ENCODE measurements around the gene PRKCH. TPM values are rescaled to one million over a fixed set of nuclear protein-coding genes. Genes with fewer than 3 reads are reported as not detected.

The PRKCH gene
- 2.3 and 2.5 TPM in 2 replicates for total RNA-seq (2014; rRNA removed; shearing (Covaris generic))
- 1.4 and 1.7 TPM in 2 replicates for polyA plus RNA-seq (2014; cell fraction: nucleus; rRNA removed)

- DNase-seq (ENCODE audit: extremely low read depth, low read depth), result peak; percentile 43
Observed at GRCh38 chr14:61321385-61322010, at the start of gene PRKCH. PRKCH (plus strand) TSS chr14:61321579; CDS start chr14:61322102, 523 bp downstream.

DNA sequence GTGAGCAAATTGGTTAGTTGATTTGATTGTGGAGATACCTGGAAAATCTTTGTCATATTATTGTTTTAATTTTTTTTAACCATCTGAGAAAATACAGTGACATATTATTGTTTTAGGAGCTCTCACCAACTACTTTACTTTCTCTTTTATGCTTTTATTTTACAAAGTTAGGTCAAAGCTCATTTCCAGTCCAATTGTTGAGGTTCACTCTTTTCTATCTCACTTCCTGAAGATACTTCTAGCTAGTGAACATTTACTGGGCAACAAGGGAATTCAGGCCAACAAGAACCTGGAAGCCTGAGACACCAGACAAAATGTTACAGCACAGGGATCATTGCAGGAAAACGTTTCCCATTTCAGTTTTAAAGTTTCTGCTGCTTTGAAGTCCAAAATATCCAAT is 44.1 kb upstream of the PRKCH start:
- DNase-seq (ENCODE audit: extremely low read depth, low read depth), result no peak

- DNase-seq (ENCODE audit: extremely low read depth, low read depth), result no peak
Observed at GRCh38 chr14:61277784-61278183, 43.6 kb upstream of the PRKCH start.

DNA sequence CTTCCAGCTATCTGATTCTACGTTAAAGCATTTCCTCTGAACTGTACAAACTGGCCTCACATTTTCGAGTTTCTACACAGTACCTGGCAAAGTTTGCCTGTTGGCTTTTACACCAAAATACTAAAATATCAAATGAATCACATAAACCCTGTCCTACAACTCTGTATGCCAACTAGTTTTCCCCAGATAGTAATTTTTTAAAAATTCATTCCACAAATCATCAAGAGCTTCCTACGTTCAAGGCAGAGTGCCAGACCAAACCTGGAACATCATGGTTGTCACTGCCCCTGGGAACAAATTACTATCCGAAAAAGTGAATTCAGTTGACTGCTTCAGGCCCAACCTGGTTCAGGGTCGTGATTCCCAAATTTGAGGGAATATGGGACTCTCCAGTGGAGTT is 42.3 kb upstream of the PRKCH start:
- no peak for DNase-seq (ENCODE audit: extremely low read depth, low read depth)

GRCh38 chr14:61280092-61280525 is 41.3 kb upstream of the PRKCH start:
- DNase-seq (ENCODE audit: extremely low read depth, low read depth), result no peak

DNA sequence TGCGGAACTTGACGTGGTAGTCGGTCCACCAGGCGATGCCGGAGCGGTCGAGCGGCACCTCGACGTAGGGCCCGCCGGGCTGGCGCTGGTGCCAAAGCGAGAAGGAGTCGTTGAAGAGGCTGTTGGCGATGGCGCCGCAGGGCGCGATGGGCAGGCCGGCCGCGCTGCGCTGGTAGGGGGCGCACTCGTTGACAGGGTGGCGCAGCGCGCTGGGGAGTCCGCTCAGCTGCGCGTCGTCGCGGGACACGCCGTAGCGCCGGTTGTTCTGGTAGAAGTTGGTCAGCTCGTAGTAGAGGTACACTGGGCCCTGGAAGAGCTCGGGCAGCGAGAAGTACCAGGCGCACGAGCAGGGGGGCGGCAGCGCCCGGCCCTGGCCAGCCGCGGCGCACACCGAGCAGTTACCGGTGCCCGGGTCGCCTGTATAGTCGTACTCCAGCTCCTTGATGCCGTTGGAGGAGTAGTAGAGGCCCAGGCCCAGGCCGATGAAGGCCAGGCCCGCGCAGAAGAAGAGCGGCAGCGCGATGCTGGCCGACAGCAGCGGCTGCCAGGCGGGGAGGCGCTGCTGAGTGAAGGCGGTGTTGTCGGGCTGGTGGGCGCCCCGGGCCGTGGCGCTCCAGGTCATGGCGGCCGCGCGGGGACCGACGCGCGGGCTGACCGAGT is 40.7 kb upstream of the PRKCH start:
- DNase-seq (ENCODE audit: extremely low read depth, low read depth), result no peak

DNA sequence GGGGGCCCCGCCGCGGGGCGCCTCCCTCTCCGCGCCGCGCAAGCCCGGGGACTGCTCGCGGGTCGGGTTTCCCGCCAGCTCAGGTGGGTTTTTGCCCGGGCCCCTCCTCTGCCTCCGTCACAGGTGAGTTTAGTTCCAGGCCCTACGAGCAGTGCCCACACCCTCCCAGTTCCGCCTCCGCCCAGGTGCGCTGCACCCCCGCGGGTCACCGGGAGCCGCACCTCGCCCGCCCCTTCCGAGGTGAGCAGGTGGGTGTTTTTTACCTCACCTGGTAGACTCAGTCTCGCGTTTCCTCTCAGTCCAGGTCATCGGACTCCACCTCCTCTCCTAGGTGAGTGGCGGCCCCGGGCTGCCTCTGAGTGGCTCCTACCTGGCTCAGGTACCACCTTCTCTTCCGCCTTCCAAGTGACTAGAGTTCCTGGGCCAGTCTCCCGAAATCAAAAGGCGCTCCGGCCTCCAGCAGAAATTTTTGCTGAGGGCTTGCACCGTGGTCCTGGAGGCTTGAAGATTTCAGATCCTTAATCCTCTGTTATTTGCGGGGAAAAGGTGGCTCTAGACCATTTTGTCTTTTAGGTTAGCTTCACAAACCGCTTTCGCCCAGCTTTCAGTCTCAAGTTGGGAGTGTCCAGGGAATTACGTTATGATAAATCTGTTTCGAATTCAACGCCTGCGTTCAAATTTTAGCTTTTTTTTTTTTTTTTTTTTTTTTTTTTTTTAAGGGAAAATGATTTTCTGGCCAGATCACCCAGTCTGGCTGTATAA is 40.0 kb upstream of the PRKCH start, which contains the start of gene TMEM30B:
Gene TMEM30B, minus strand, starts transcription at position 153 of the 762 bp plus-strand sequence. CDS start 191 bp downstream, outside the sequence.
- DNase-seq (ENCODE audit: extremely low read depth, low read depth), result no peak

GRCh38 chr14:61281948-61282275 is 39.5 kb upstream of the PRKCH start:
- DNase-seq (ENCODE audit: extremely low read depth, low read depth), result no peak

DNA sequence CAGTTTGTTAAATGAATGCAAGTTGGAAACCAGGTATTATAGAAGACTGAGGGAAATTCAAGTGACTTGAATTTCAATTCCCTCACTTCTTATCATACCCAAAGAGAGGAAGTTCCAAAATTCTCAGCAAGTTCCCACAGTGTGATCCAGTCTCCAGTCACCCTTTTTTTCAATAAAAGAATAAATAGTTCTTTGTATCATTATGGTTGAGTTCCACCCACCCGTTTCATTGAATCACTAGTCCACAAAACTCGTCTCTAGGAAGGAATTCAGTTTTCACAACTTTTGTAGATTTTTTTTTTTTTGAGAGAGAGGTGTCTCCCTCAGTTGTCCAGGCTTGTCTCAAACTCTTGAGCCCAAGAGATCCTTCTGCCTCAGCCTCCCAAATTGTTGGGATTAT is 38.6 kb upstream of the PRKCH start:
- no peak for DNase-seq (ENCODE audit: extremely low read depth, low read depth)

DNA sequence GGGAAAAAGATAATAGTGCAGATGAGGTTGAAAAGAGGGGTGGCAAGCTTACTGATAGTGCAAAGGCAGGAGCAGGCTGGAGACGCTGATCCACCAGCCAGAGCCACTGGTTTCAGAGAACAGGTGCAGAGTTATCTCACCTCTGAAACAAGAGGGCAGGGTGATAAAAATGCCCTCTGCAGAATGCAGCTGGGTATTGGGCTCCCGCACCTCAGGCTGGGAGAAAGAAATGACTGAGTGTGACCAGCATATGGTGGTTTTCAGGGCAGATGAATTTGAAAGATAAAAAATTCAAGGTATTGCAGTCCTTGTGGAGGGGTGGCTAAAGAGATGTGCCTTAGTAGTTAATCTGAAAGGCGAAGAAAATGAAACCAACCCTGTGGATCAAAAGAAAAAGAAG is 37.4 kb upstream of the PRKCH start:
- DNase-seq (ENCODE audit: extremely low read depth, low read depth), result no peak

- no peak for DNase-seq (ENCODE audit: extremely low read depth, low read depth)
Observed at GRCh38 chr14:61285364-61285763, 36.0 kb upstream of the PRKCH start.

DNA sequence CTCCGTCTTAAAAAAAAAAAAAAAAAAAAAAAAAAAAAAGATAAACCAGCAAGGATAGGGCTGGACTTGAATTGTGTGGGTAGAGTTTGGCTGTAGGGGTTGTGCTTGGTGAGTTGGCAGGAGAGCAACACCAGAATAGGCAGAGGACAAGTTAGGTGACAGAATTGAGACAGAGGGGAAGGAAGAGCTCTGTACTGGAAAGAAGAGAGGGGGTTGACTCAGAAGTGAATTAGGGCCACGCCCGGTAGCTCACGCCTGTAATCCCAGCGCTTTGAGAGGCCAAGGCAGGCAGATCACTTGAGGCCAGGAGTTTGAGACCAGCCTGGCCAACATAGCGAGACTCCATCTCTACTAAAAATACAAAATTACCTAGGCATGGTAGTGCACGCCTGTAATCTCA is 34.2 kb upstream of the PRKCH start:
- no peak for DNase-seq (ENCODE audit: extremely low read depth, low read depth)

DNA sequence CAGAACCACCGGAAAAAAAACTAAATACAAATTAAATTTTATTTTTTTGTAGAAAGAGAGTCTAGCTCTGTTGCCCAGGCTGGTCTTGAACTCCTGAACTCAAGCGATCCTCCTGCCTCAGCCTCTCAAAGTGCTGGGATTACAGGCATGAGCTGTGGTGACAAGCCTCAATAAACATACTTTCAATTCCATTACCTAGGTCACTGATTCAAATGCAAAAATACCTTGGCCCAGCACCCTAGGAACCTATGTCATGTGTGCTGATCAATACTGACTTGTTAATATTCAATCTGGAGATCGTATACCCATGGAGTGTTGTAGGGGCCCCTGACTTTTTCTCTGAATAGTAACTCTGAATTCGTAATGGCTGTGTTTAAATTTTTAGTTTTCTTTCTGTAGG is 33.2 kb upstream of the PRKCH start:
- no peak for DNase-seq (ENCODE audit: extremely low read depth, low read depth)

DNA sequence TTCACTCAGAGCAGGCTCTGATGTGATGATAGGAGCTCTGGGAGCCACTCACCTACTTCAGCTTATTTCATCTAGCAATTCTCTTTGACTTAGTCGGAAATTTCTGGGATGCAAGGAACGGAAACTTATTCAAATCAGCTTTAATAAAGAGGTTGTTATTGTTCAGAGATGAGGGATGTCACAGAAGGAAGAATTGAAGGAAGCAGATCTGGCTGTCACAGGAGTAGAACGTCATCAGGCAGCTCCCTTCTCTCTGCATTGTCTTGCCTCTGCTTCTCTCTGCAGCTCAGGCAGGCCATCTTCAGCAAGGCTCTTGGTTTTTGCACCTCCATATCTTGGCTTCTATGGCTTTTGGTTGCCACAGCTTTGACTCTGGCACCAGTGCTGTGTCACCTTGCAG is 32.7 kb upstream of the PRKCH start:
- DNase-seq (ENCODE audit: extremely low read depth, low read depth), result no peak

DNA sequence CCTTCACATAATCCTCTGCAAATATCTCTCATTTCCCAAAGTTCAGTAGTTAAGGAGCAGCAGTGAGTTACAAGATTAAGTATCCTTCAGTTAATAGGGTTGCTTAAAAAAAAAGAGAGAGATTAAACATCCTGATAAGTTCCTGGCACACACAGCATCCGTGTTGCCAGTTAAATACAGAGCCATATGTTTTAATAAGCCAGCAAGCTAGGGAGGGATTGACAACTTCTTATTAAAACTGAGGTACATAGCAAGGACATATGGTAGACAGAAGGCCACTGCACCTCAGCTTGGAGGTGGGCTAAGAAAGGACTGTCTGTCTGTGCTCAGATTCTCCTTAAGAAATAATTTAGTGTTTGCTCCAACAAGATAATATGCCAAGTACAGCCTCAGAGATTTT is 30.7 kb upstream of the PRKCH start:
- DNase-seq (ENCODE audit: extremely low read depth, low read depth), result no peak

GRCh38 chr14:61296151-61296550 is 25.2 kb upstream of the PRKCH start:
- no peak for DNase-seq (ENCODE audit: extremely low read depth, low read depth)

DNA sequence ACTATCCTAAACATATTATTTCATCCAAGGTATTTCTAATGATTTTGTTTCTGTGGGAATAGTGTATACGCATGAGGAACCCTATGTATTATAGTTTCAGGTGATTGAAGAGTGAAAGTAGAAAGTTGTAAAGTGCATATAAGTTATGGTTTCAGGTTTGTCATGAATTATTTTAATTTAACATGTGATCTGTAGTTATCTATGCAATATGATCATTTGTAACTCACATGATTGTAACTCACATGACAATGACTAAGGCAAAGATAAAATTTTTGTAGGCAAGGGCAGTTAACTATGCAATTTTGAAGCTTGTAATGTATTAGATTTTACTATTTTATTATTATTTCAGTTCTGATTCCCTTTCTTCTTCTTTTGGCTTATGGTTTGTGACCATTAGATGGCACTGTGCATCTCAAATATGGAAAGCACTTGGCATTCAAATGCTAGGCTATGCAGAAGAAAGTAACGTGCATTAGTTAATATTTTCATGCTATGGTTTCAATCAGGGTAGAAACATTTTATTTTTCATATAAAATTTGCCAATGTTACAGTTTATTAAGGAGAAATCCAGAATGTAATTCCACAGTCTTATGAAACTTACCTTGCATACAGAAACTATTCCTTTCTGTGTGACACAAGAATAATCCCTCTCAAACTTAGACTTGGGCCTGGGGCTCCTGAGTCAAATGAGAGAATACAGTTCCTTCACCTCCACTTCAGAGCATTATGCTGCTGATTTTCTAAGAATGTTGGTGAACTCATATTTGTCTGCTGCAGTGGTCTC is 24.5 kb upstream of the PRKCH start:
- peak; percentile 50 for DNase-seq (ENCODE audit: extremely low read depth, low read depth)

- DNase-seq (ENCODE audit: extremely low read depth, low read depth), result no peak
Observed at GRCh38 chr14:61297581-61297980, 23.8 kb upstream of the PRKCH start.

DNA sequence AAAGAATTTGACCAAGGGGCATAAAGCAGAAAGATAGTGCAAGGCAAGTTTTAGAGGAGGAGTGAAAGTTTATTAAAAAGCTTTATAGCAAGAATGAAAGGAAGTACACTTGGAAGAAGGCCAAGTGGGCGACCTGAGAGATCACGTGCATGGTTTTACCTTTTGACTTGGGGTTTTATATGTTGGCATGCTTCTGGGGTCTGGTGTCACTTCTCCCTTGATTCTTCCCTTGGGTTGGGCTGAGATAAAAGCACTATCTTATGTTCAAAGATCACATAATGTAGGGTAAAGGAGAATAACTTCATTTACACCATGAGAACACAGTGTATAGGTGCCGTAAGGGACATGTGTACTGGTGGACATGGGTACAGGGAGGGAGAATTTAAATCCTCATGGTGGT is 22.6 kb upstream of the PRKCH start:
- no peak for DNase-seq (ENCODE audit: extremely low read depth, low read depth)

DNA sequence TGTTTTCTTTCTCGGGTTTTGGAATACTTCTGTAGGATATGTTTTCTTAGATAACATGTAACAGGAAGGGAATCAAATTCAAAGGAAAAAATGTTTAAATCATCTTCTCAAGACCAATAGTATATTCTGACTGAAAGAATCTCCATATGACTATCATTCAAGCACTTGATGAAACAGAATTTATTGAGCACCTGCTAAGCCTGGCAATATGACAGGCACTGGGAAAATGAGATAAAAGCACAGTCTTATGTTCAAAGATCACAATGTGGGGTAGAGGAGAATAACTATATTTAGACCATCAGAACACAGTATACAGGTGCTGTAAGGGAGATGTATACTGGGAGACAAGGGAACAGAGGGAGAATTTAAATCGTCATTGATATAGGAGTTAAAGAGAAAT is 21.2 kb upstream of the PRKCH start:
- DNase-seq (ENCODE audit: extremely low read depth, low read depth), result no peak

- DNase-seq (ENCODE audit: extremely low read depth, low read depth), result no peak
Observed at GRCh38 chr14:61300754-61301153, 20.6 kb upstream of the PRKCH start.
